HG03565 (cell line): ENCODE measurements around the gene SLC29A2.
A peak's percentile ranks its signal among the peaks of the same experiment; 100 is the strongest.
"Not testable (repeated sequence)": the region's sequence is repeated elsewhere in the genome, so short reads cannot be mapped to it uniquely, and the experiment has no call there.

Experiments
- ATAC-seq: cut with Tn5 transposase; IDR thresholded peaks from one replicate; pipeline ENCODE4 v1.9.1; 2021; ENCODE audit warnings: mild to moderate bottlenecking, moderate library complexity; ENCODE audit not compliant: unreplicated experiment

The SLC29A2 gene

GRCh38 chr11:66321606-66322005 lies 50.0 kb downstream of the SLC29A2 start:
- ATAC-seq, result no peak

GRCh38 chr11:66320748-66321147 lies 50.8 kb downstream of the SLC29A2 start:
- ATAC-seq, result not testable (repeated sequence)

GRCh38 chr11:66320289-66320688 lies 51.3 kb downstream of the SLC29A2 start:
- not testable (repeated sequence) for ATAC-seq

GRCh38 chr11:66318600-66318970 lies 53.0 kb downstream of the SLC29A2 start:
- no peak for ATAC-seq

- ATAC-seq, result no peak
These were observed 53.6 kb downstream of the SLC29A2 start for GRCh38 chr11:66317723-66318599.

GRCh38 chr11:66317322-66317722 lies 54.2 kb downstream of the SLC29A2 start:
- no peak for ATAC-seq

- no peak for ATAC-seq
These were observed 54.7 kb downstream of the SLC29A2 start, which contains the start of gene CD248 for GRCh38 chr11:66316849-66317251. Gene CD248, minus strand, starts transcription at chr11:66317044. Its CDS starts 17 bp downstream, at chr11:66317027.

- ATAC-seq, result no peak
These were observed 55.4 kb downstream of the SLC29A2 start for GRCh38 chr11:66315921-66316811.

- no peak for ATAC-seq
These were observed 56.1 kb downstream of the SLC29A2 start for GRCh38 chr11:66315498-66315885.

GRCh38 chr11:66314561-66315497 lies 56.7 kb downstream of the SLC29A2 start:
- ATAC-seq, result no peak

- ATAC-seq, result no peak
These were observed 57.4 kb downstream of the SLC29A2 start for GRCh38 chr11:66314186-66314501.

- no peak for ATAC-seq
These were observed 58.0 kb downstream of the SLC29A2 start for GRCh38 chr11:66313321-66314185.

GRCh38 chr11:66312549-66313320 lies 58.8 kb downstream of the SLC29A2 start:
- ATAC-seq, result peak; percentile 42
